SU-DHL-6 (cell line): ENCODE data around the gene BNC2.

Source experiments
- CTCF ChIP-seq: fragments of 200-600 bp; sonication (generic); IDR thresholded peaks from one replicate; pipeline ENCODE4 v1.5.1; 2017; ENCODE audit warnings: antibody characterized with exemption, mild to moderate bottlenecking, low read length, moderate library complexity; ENCODE audit not compliant: insufficient read depth, poor library complexity, severe bottlenecking
- EZH2phosphoT487 ChIP-seq: fragments of 200-600 bp; sonication (generic), shearing (Covaris generic); conservative IDR thresholded peaks from 2 replicates; pipeline ENCODE4 v1.6.1; 2018; ENCODE audit warnings: mild to moderate bottlenecking, antibody characterized with exemption, low read length, moderate library complexity, mixed read lengths

DNA sequence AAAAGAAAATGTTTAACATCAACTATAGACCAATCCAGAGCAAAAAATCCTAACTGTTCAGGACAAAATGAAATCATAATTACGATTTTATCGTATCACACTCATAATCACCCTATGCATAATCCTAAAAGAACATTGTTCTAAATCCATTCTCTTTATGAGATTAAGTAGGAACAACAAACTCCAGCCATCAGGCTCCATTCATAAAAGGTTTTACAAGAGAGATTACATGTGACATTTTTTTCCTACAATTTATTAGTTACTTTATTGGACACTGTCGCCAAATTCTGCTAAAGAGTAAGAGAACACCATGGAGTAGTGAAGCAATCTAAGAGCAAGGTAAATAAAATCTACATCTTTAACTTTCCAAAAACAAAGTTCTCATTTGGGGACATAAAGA is 198.0 kb downstream of the BNC2 start:
- TF ChIP-seq CTCF, result no peak
- TF ChIP-seq EZH2phosphoT487, result no peak
